OCI-LY7 (cell line): ENCODE results near the gene SWSAP1.

Source experiments
- CTCF ChIP-seq: fragments of 200-600 bp; sonication (generic); conservative IDR thresholded peaks from 2 replicates; pipeline ENCODE4 v1.5.1; 2014; ENCODE audit warnings: mild to moderate bottlenecking, antibody characterized with exemption, low read length, moderate library complexity, mixed read lengths
- EZH2phosphoT487 ChIP-seq: fragments of 200-600 bp; sonication (generic); IDR thresholded peaks from 2 replicates; pipeline ENCODE4 v1.6.1; 2018; ENCODE audit warnings: low read depth, borderline replicate concordance, mild to moderate bottlenecking, mixed run types, antibody characterized with exemption, low read length, moderate library complexity, mixed read lengths

GRCh38 chr19:11377237-11377636 is 2.8 kb downstream of the SWSAP1 start:
- TF ChIP-seq CTCF (no peak), EZH2phosphoT487 (no peak)
